ENCODE data around the gene AMDHD1.
A peak's percentile ranks its signal among the peaks of the same experiment; 100 is the strongest.
"Not testable (repeated sequence)": the region's sequence is repeated elsewhere in the genome, so short reads cannot be mapped to it uniquely, and the experiment has no call there.

The AMDHD1 gene

GRCh38 chr12:95951515-95951914 is 8.4 kb downstream of the AMDHD1 start:
- Mint-ChIP-seq H3K27ac (no peak overlapping the region), H3K4me3 (no peak overlapping the region), H3K27me3 (peaks cover 0 to 5% of the 10 kb centered on the region in 2 donors), H3K9me3 (no peaks in the 10 kb centered on the region), H3K36me3 (peaks cover 4 to 5% of the 10 kb centered on the region in 2 donors), H3K4me1 (no peaks in the 10 kb centered on the region)
- DNase-seq (no peak), ATAC-seq (replicated peaks) (no peak)

DNA sequence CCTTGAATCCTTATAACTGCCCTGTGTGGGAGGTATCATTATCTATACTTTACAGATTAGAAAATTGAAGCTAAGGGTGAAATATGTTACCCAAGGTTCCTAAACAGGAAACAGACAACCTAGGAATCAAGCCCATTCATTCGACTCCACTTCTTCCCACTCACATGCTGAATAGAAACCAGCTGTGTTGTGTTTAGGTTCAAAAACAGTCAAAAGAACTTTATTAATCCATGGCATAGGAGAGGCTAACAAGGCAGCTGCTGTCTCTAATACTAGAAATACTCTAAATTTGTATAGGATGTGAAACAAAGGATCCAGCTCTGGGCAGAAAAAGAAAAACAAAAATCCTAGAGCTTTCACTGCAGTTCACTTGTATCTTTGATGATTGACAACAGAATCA is 9.9 kb downstream of the AMDHD1 start:
- Mint-ChIP-seq H3K36me3 (peaks cover 5% of the 10 kb centered on the region in 2 donors), H3K4me3 (no peak overlapping the region), H3K4me1 (no peaks in the 10 kb centered on the region), H3K27ac (no peak overlapping the region), H3K27me3 (peaks cover 0 to 5% of the 10 kb centered on the region in 2 donors), H3K9me3 (no peaks in the 10 kb centered on the region)
- ATAC-seq (replicated peaks) (no peak), DNase-seq (no peak)

DNA sequence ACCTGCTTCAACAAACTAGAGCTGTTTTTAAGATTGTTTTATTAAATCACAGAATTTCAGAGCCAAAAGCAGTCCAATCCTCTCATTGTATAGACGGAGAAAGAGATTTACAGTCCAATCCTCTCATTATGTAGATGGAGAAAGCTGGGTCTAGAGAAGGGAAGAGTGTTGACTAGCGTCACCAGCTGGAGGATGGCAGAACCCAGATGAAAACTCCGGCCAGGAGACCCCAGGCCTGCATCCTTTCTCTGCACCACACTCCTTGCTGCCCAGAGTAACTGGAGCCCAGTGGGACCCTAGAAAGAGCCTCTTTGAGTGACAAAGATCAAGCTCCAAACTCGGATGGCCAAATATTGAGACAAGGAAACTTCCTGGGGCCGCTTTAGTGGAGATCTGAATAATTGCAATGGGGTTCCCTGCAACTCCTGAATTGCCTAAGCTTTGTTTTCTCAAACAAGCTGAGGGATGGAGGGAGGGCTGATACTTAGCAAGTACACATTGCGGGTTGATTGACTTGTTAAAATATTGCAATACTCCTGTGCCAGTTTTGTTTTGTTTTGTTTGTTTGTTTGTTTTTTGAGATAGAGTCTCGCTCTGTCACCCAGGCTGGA is 12.5 kb downstream of the AMDHD1 start:
- ATAC-seq (replicated peaks) (no peak), DNase-seq (no peak)
- no peak overlapping the region for H3K4me3 Mint-ChIP-seq
- H3K36me3 Mint-ChIP-seq: peaks cover 5% of the 10 kb centered on the region in 2 donors
- peaks cover 4 to 5% of the 10 kb centered on the region in 2 donors for H3K27me3 Mint-ChIP-seq
- no peaks in the 10 kb centered on the region for H3K4me1 Mint-ChIP-seq
- no peak overlapping the region for H3K27ac Mint-ChIP-seq
- H3K9me3 Mint-ChIP-seq: no peaks in the 10 kb centered on the region

GRCh38 chr12:95956557-95957145 is 13.5 kb downstream of the AMDHD1 start:
- Mint-ChIP-seq H3K27me3 (peaks cover 0 to 7% of the 10 kb centered on the region in 2 donors), H3K27ac (no peak overlapping the region), H3K4me1 (no peaks in the 10 kb centered on the region), H3K4me3 (no peak overlapping the region), H3K36me3 (peaks cover 5% of the 10 kb centered on the region in 2 donors), H3K9me3 (no peaks in the 10 kb centered on the region)
- no peak for DNase-seq
- ATAC-seq (replicated peaks): no peak

DNA sequence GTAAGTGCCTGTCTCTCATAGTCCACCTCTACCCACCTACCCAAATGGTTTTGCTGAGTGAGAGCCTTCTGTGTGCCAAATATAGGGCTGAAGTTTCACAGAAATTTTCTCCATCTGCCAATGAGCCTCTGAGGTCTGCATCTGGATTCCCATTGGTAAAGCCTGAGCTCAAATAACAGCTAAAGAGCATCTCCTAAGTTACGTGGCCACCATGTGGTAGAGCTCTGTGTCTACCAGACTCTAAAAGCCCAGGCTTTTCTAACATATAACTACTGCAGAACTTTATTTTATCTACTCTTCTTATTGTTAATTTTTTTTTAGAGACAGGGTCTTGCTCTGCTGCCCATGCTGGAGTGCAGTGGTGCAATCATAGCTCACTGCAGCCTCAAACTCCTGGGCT is 16.0 kb downstream of the AMDHD1 start:
- peaks cover 0 to 4% of the 10 kb centered on the region in 2 donors for H3K4me1 Mint-ChIP-seq
- ATAC-seq (replicated peaks): peak in 1 of 2 donors; percentile 41

GRCh38 chr12:95960241-95960640 is 17.1 kb downstream of the AMDHD1 start:
- no peak for ATAC-seq (replicated peaks)
- Mint-ChIP-seq H3K4me1 (peaks cover 0 to 4% of the 10 kb centered on the region in 2 donors), H3K27ac (no peak overlapping the region), H3K9me3 (no peaks in the 10 kb centered on the region), H3K4me3 (no peak overlapping the region), H3K27me3 (peaks cover 0 to 8% of the 10 kb centered on the region in 2 donors), H3K36me3 (peaks cover 5 to 6% of the 10 kb centered on the region in 2 donors)
- DNase-seq: no peak

More for the DNA sequence above, 16.0 kb downstream of the AMDHD1 start:
- peaks cover 5% of the 10 kb centered on the region in 2 donors for H3K36me3 Mint-ChIP-seq
- no peaks in the 10 kb centered on the region for H3K9me3 Mint-ChIP-seq
- peaks cover 0 to 8% of the 10 kb centered on the region in 2 donors for H3K27me3 Mint-ChIP-seq
- no peak overlapping the region for H3K27ac Mint-ChIP-seq
- no peak for DNase-seq
- H3K4me3 Mint-ChIP-seq: no peak overlapping the region

GRCh38 chr12:95962222-95962621 is 19.1 kb downstream of the AMDHD1 start:
- peaks cover 0 to 8% of the 10 kb centered on the region in 2 donors for H3K27me3 Mint-ChIP-seq
- no peak for ATAC-seq (replicated peaks)
- H3K4me1 Mint-ChIP-seq: peaks cover 0 to 4% of the 10 kb centered on the region in 2 donors
- H3K4me3 Mint-ChIP-seq: no peak overlapping the region
- H3K36me3 Mint-ChIP-seq: peaks cover 6 to 11% of the 10 kb centered on the region in 2 donors
- no peaks in the 10 kb centered on the region for H3K9me3 Mint-ChIP-seq
- no peak overlapping the region for H3K27ac Mint-ChIP-seq
- DNase-seq: no peak

GRCh38 chr12:95963096-95963495 is 20.0 kb downstream of the AMDHD1 start:
- Mint-ChIP-seq H3K27me3 (peaks cover 0 to 8% of the 10 kb centered on the region in 2 donors), H3K4me1 (peaks cover 0 to 4% of the 10 kb centered on the region in 2 donors), H3K9me3 (no peaks in the 10 kb centered on the region), H3K36me3 (peaks cover 6 to 11% of the 10 kb centered on the region in 2 donors), H3K4me3 (no peak overlapping the region), H3K27ac (no peak overlapping the region)
- ATAC-seq (replicated peaks): peak; percentile 66 to 87
- DNase-seq: no peak

DNA sequence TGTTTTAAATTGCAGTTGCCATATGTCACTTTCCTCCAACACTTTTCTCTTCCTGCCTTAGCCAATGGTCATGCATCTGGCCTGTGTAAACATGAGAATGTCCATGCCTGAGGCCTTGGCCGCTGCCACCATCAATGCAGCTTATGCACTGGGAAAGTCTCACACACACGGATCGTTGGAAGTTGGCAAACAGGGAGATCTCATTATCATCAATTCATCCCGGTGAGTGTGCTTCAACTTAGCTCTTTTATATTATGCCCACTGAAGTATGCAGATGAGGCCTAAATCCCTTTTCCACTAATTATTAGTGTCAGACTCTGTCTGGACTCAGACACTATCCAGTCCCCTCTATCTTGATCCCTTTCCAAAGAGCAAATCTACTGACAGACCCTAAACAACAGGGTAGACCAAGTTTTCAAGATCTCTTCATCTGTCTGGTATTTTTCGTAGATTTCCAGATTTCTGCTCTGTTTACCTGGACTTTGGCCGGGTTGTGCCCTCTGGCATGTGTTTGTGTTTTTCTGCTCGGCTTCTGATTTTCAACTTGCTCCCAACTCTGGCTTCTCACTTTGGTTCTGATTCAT is 23.2 kb downstream of the AMDHD1 start:
- Mint-ChIP-seq H3K4me1 (peaks cover 0 to 4% of the 10 kb centered on the region in 2 donors), H3K9me3 (no peaks in the 10 kb centered on the region), H3K27ac (no peak overlapping the region), H3K36me3 (peaks cover 6 to 13% of the 10 kb centered on the region in 2 donors), H3K27me3 (peaks cover 0 to 3% of the 10 kb centered on the region in 2 donors), H3K4me3 (no peak overlapping the region)
- ATAC-seq (replicated peaks): no peak
- no peak for DNase-seq

DNA sequence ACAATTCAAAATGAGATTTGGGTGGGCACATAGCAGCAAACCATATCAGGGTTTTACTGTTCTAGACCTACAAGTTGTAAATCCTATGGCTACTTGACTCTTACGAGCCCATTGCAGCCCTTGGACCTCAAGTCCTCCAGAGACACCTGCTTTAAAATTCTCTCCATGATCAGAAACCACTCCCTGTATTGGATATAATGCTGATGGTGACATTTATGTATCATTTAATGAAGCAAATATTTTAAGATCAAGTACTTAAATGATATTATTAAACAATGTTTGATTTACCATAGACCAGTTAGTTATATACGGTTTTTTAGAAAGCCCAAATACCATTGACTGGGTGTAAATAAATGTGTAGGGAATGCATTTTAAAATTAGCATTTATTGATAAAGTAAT is 24.2 kb downstream of the AMDHD1 start:
- H3K4me3 Mint-ChIP-seq: no peak overlapping the region
- ATAC-seq (replicated peaks) (no peak), DNase-seq (no peak)
- no peaks in the 10 kb centered on the region for H3K9me3 Mint-ChIP-seq
- H3K36me3 Mint-ChIP-seq: peaks cover 6 to 13% of the 10 kb centered on the region in 2 donors
- peaks cover 0 to 4% of the 10 kb centered on the region in 2 donors for H3K4me1 Mint-ChIP-seq
- no peak overlapping the region for H3K27ac Mint-ChIP-seq
- no peaks in the 10 kb centered on the region for H3K27me3 Mint-ChIP-seq

- H3K27me3 Mint-ChIP-seq; H3K27ac Mint-ChIP-seq; DNase-seq; H3K9me3 Mint-ChIP-seq; ATAC-seq (replicated peaks); H3K4me3 Mint-ChIP-seq: not testable (repeated sequence)
- peaks cover 10 to 15% of the 10 kb centered on the region in 2 donors for H3K36me3 Mint-ChIP-seq
- peaks cover 0 to 14% of the 10 kb centered on the region in 2 donors for H3K4me1 Mint-ChIP-seq
These were observed 26.0 kb downstream of the AMDHD1 start for GRCh38 chr12:95969116-95969515.

- no peaks in the 10 kb centered on the region for H3K27me3 Mint-ChIP-seq
- no peaks in the 10 kb centered on the region for H3K9me3 Mint-ChIP-seq
- ATAC-seq (replicated peaks) (no peak), DNase-seq (no peak)
- no peak overlapping the region for H3K4me3 Mint-ChIP-seq
- peaks cover 0 to 17% of the 10 kb centered on the region in 2 donors for H3K4me1 Mint-ChIP-seq
- no peak overlapping the region for H3K27ac Mint-ChIP-seq
- peaks cover 10 to 13% of the 10 kb centered on the region in 2 donors for H3K36me3 Mint-ChIP-seq
These were observed 27.8 kb downstream of the AMDHD1 start for GRCh38 chr12:95970905-95971304.

DNA sequence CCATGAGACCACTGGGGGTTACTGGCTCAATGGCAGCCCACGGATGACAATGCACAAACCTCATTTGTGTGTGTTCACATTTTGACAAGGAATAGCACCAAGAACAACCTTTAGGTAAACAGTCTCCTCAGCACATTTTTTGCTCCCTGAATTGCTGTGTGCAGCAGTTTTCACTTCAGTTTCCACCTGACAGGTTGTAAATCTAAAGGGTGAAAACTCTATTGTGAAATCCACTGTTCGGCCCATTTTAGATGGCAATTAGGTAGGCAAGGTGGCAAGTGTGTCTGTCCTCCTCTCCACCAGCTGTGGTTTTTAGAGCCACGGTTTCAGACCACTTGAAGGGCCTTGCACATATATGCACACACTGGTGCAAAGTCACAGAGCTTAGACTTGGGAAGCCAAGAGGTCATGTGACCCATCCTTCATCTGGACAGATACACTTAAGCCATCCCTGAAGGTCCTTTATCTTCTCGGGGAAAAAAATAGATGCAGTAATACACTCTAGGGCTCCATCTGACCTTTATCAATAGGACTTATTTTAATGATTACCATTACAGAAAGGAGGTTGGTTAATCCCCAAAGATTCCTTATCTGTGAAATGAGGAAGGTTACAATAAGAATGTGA is 29.8 kb downstream of the AMDHD1 start:
- DNase-seq (no peak), ATAC-seq (replicated peaks) (peak; percentile 23 to 25)
- H3K36me3 Mint-ChIP-seq: peaks cover 4 to 6% of the 10 kb centered on the region in 2 donors
- H3K27ac Mint-ChIP-seq: no peak overlapping the region
- H3K4me3 Mint-ChIP-seq: no peak overlapping the region
- H3K9me3 Mint-ChIP-seq: no peaks in the 10 kb centered on the region
- H3K27me3 Mint-ChIP-seq: no peaks in the 10 kb centered on the region
- H3K4me1 Mint-ChIP-seq: peaks cover 0 to 17% of the 10 kb centered on the region in 2 donors

- H3K4me1 Mint-ChIP-seq: peaks cover 0 to 17% of the 10 kb centered on the region in 2 donors
These were observed 31.2 kb downstream of the AMDHD1 start for GRCh38 chr12:95974358-95974757.

More at GRCh38 chr12:95974358-95974757, 31.2 kb downstream of the AMDHD1 start:
- H3K36me3 Mint-ChIP-seq: peaks cover 4 to 6% of the 10 kb centered on the region in 2 donors
- no peaks in the 10 kb centered on the region for H3K9me3 Mint-ChIP-seq
- DNase-seq: no peak
- H3K27ac Mint-ChIP-seq: no peak overlapping the region
- H3K4me3 Mint-ChIP-seq: no peak overlapping the region
- no peaks in the 10 kb centered on the region for H3K27me3 Mint-ChIP-seq
- no peak for ATAC-seq (replicated peaks)
